Measurements from ENCODE around the gene CRB1. TPM values are rescaled to one million over a fixed set of nuclear protein-coding genes. Genes with fewer than 3 reads are reported as not detected.
A peak's percentile ranks its signal among the peaks of the same experiment; 100 is the strongest.

CRB1 gene
- total RNA-seq, 1 experiment from 2014 or later: not detected

GRCh38 chr1:197413564-197413963 is 145.5 kb downstream of the CRB1 start:
- no peak overlapping the region for H3K18ac ChIP-seq (ENCODE audit: insufficient read length, low read depth, low read length)
- no peak overlapping the region for H4K8ac ChIP-seq (replicated peaks; ENCODE audit: insufficient read length, low read depth, low read length)
- no CpG with 5 or more reads among the region's 2 CpGs for WGBS (ENCODE audit: extremely low coverage, insufficient read length, low lambda C conversion rate)
- TF ChIP-seq CTCF (conservative IDR thresholded peaks at IDR 0.05): no peak
- no peak overlapping the region for H3K14ac ChIP-seq (ENCODE audit: insufficient read depth, low read length)
- no peak overlapping the region for H3T11ph ChIP-seq (ENCODE audit: low read length)
- no peak overlapping the region for H3K4ac ChIP-seq (ENCODE audit: low read depth, low read length)
- H3K27ac ChIP-seq (ENCODE audit: insufficient read length, low read depth, low read length): no peak overlapping the region
- no peak overlapping the region for H2BK15ac ChIP-seq (ENCODE audit: low read depth, low read length)
- H3K36me3 Mint-ChIP-seq (ENCODE audit: insufficient read depth in 1 of 3, low read depth in 3 of 3): no peaks in the 10 kb centered on the region; a peak in 1 of 7 replicates
- H3K4me1 Mint-ChIP-seq: no peaks in the 10 kb centered on the region
- H2BK12ac ChIP-seq (ENCODE audit: insufficient read length, low read depth, low read length): no peak overlapping the region
- no peak overlapping the region for H3K9ac ChIP-seq (ENCODE audit: extremely low read depth, insufficient read length, low read length)
- H2BK20ac ChIP-seq (ENCODE audit: low read depth, low read length, poor library complexity, severe bottlenecking): no peak overlapping the region
- no peak overlapping the region for H3K4me2 ChIP-seq (ENCODE audit: insufficient read depth, insufficient read length, low read length)
- H3K9me3 Mint-ChIP-seq: no peaks in the 10 kb centered on the region; a peak in 1 of 5 replicates
- no peaks in the 10 kb centered on the region for H3K4me1 ChIP-seq (ENCODE audit: insufficient read depth, low read length)
- no peak overlapping the region for H2AFZ ChIP-seq (ENCODE audit: low read length)
- no peaks in the 10 kb centered on the region for H3K27me3 Mint-ChIP-seq (ENCODE audit: low read depth)
- no peak overlapping the region for H2AK5ac ChIP-seq (ENCODE audit: insufficient read length, low read length)
- H3K56ac ChIP-seq (ENCODE audit: insufficient read length, low read depth, low read length): no peak overlapping the region
- H3K27ac Mint-ChIP-seq: peak overlapping the region in 2 of 3 experiments; percentile 55 to 59; a peak in 1 of 7 replicates
- H3K23ac ChIP-seq (ENCODE audit: insufficient read length, low read depth, low read length): no peak overlapping the region
- no peak overlapping the region for H3K4me3 Mint-ChIP-seq
- no peaks in the 10 kb centered on the region for H3K27me3 ChIP-seq (ENCODE audit: insufficient read depth, low read length)
- no peak for DNase-seq
- no peaks in the 10 kb centered on the region for H3K9me3 ChIP-seq (ENCODE audit: control insufficient read depth, low read depth, low read length)
- H3K79me1 ChIP-seq (ENCODE audit: insufficient read depth, low read depth, low read length, poor library complexity, severe bottlenecking): no peaks in the 10 kb centered on the region
- no peak overlapping the region for H4K91ac ChIP-seq (ENCODE audit: insufficient read length, low read depth, low read length)
- H4K5ac ChIP-seq (ENCODE audit: insufficient read length, low read depth, low read length): no peak overlapping the region
- H3K79me2 ChIP-seq (ENCODE audit: insufficient read depth, low read length): no peaks in the 10 kb centered on the region
- H3K23me2 ChIP-seq (ENCODE audit: insufficient read length, low read depth, low read length, poor library complexity, severe bottlenecking): no peaks in the 10 kb centered on the region
- no peak overlapping the region for H2BK5ac ChIP-seq (ENCODE audit: insufficient read length, low read length)
- no peak overlapping the region for H2BK120ac ChIP-seq (ENCODE audit: low read depth, low read length, poor library complexity, severe bottlenecking)
- no peaks in the 10 kb centered on the region for H4K20me1 ChIP-seq (ENCODE audit: control insufficient read depth, insufficient read depth, insufficient read length)
